WTC11 (cell line): ENCODE data around the gene GPR149. TPM values are rescaled to one million over a fixed set of nuclear protein-coding genes. Genes with fewer than 3 reads are reported as not detected.
A peak's percentile ranks its signal among the peaks of the same experiment; 100 is the strongest.
"Not testable (repeated sequence)": the region's sequence is repeated elsewhere in the genome, so short reads cannot be mapped to it uniquely, and the experiment has no call there.

Experiments
- ATAC-seq: fragments of 200-7000 bp; cut with Tn5 transposase; 2 replicates; pipeline ENCODE4 v1.10.0; 2021; ENCODE audit warnings: mild to moderate bottlenecking, moderate library complexity
- CTCF ChIA-PET: fragments of 300-600 bp; sonication (Branson Sonifier 250); formaldehyde crosslinking; loops from one replicate; lab custom pipeline; 2021; ENCODE audit warnings: antibody characterized with exemption; lab: Charles Lee
- POLR2A ChIA-PET: fragments of 350-600 bp; sonication (Branson Sonifier 250); formaldehyde crosslinking; loops from one replicate; lab custom pipeline; 2021; ENCODE audit warnings: antibody characterized with exemption; lab: Charles Lee
- DNase-seq: peaks from one replicate; pipeline ENCODE4 v3.0.0; 2021; ENCODE audit warnings: low spot score
- H3K27ac Mint-ChIP-seq: 2 replicates; pipeline ENCODE4 v1.8.0; 2021; ENCODE audit warnings: mixed read lengths
- H3K27me3 Mint-ChIP-seq: 2 replicates; pipeline ENCODE4 v1.8.0; 2021; ENCODE audit warnings: low read depth, mild to moderate bottlenecking, moderate library complexity, mixed read lengths
- H3K36me3 Mint-ChIP-seq: 2 replicates; pipeline ENCODE4 v1.8.0; 2021; ENCODE audit warnings: mixed read lengths
- H3K4me1 Mint-ChIP-seq: 2 replicates; pipeline ENCODE4 v1.8.0; 2022; ENCODE audit warnings: mixed read lengths
- H3K4me3 Mint-ChIP-seq: 2 replicates; pipeline ENCODE4 v1.8.0; 2021; ENCODE audit warnings: mild to moderate bottlenecking, moderate library complexity, mixed read lengths
- H3K9me3 Mint-ChIP-seq: 2 replicates; pipeline ENCODE4 v1.8.0; 2021; ENCODE audit warnings: mixed read lengths
- AR ChIP-seq: fragments of 250-450 bp; sonication (Bioruptor Pico); IDR thresholded peaks from 2 replicates; pipeline ENCODE4 v1.9.0; 2021; ENCODE audit warnings: mild to moderate bottlenecking
- CDX4 ChIP-seq: fragments of 250-450 bp; sonication (Bioruptor Pico); IDR thresholded peaks from 2 replicates; pipeline ENCODE4 v1.9.0; 2021; ENCODE audit warnings: moderate library complexity, mild to moderate bottlenecking, inconsistent platforms, borderline replicate concordance
- CREB1 ChIP-seq: sonication (generic); formaldehyde crosslinking; IDR thresholded peaks from 2 replicates; pipeline ENCODE4 v1.8.0; 2023; ENCODE audit warnings: mild to moderate bottlenecking, missing genetic modification reagents
- CREM ChIP-seq: sonication (generic); formaldehyde crosslinking; IDR thresholded peaks from 2 replicates; pipeline ENCODE4 v1.8.1; 2022; ENCODE audit warnings: mild to moderate bottlenecking, missing genetic modification reagents, moderate library complexity
- CTCF ChIP-seq: fragments of 200-600 bp; IDR thresholded peaks from 2 replicates; pipeline ENCODE4 v1.8.0; 2022; ENCODE audit warnings: antibody characterized with exemption
- E2F1 ChIP-seq: sonication (generic); formaldehyde crosslinking; IDR thresholded peaks from 2 replicates; pipeline ENCODE4 v1.8.0; 2022; ENCODE audit warnings: mild to moderate bottlenecking, missing genetic modification reagents
- ELF4 ChIP-seq: sonication (generic); formaldehyde crosslinking; IDR thresholded peaks from 2 replicates; pipeline ENCODE4 v1.8.1; 2022; ENCODE audit warnings: low read depth, mild to moderate bottlenecking, moderate library complexity, missing genetic modification reagents
- ERG ChIP-seq: fragments of 250-450 bp; sonication (Bioruptor Pico); IDR thresholded peaks from 2 replicates; pipeline ENCODE4 v1.8.0; 2021; ENCODE audit warnings: mild to moderate bottlenecking
- FOXJ3 ChIP-seq: sonication (generic); formaldehyde crosslinking; IDR thresholded peaks from 2 replicates; pipeline ENCODE4 v1.9.0; 2021; ENCODE audit warnings: missing genetic modification reagents, mild to moderate bottlenecking, borderline replicate concordance
- FOXK1 ChIP-seq: sonication (generic); formaldehyde crosslinking; IDR thresholded peaks from 2 replicates; pipeline ENCODE4 v1.8.0; 2022; ENCODE audit warnings: mild to moderate bottlenecking, moderate library complexity, missing genetic modification reagents
- GTF2I ChIP-seq: fragments of 250-450 bp; sonication (Bioruptor Pico); conservative IDR thresholded peaks from 2 replicates; pipeline ENCODE4 v1.4.0; 2021; ENCODE audit warnings: mild to moderate bottlenecking
- NFYB ChIP-seq: sonication (generic); formaldehyde crosslinking; conservative IDR thresholded peaks from 2 replicates; pipeline ENCODE4 v1.8.0; 2022; ENCODE audit warnings: low read depth, missing genetic modification reagents
- NR3C1 ChIP-seq: sonication (generic); formaldehyde crosslinking; conservative IDR thresholded peaks from 2 replicates; pipeline ENCODE4 v1.8.1; 2023; ENCODE audit warnings: low read depth, mild to moderate bottlenecking, missing genetic modification reagents
- RORB ChIP-seq: fragments of 250-450 bp; sonication (Bioruptor Pico); IDR thresholded peaks from 2 replicates; pipeline ENCODE4 v1.9.0; 2021; ENCODE audit warnings: mild to moderate bottlenecking
- TCF7 ChIP-seq: sonication (generic); formaldehyde crosslinking; IDR thresholded peaks from 2 replicates; pipeline ENCODE4 v1.8.0; 2022; ENCODE audit warnings: mild to moderate bottlenecking, low read depth, missing genetic modification reagents, moderate library complexity
- USF1 ChIP-seq: sonication (generic); formaldehyde crosslinking; IDR thresholded peaks from 2 replicates; pipeline ENCODE4 v1.8.0; 2022; ENCODE audit warnings: mild to moderate bottlenecking, missing genetic modification reagents
- ZBTB43 ChIP-seq: sonication (generic); formaldehyde crosslinking; IDR thresholded peaks from 2 replicates; pipeline ENCODE4 v1.8.1; 2023; ENCODE audit warnings: mild to moderate bottlenecking, missing genetic modification reagents
- ZMAT4 ChIP-seq: fragments of 250-450 bp; sonication (Bioruptor Pico); IDR thresholded peaks from 2 replicates; pipeline ENCODE4 v1.9.0; 2021; ENCODE audit warnings: mild to moderate bottlenecking
- ZNF121 ChIP-seq: sonication (generic); formaldehyde crosslinking; IDR thresholded peaks from 2 replicates; pipeline ENCODE4 v1.8.0; 2023; ENCODE audit warnings: missing genetic modification reagents
- ZNF263 ChIP-seq: sonication (generic); formaldehyde crosslinking; IDR thresholded peaks from 2 replicates; pipeline ENCODE4 v1.8.1; 2022; ENCODE audit warnings: low read depth, mild to moderate bottlenecking, moderate library complexity, missing genetic modification reagents
- ZNF281 ChIP-seq: sonication (generic); formaldehyde crosslinking; IDR thresholded peaks from 2 replicates; pipeline ENCODE4 v1.8.0; 2023; ENCODE audit warnings: mild to moderate bottlenecking, missing genetic modification reagents
- total RNA-seq: library from RNA; stranded (reverse); gene quantifications from 3 replicates; pipeline ENCODE4 v1.2.3, GENCODE V29; 2021

GPR149 gene
- total RNA-seq, 1 experiment from 2014 or later, result not detected

GRCh38 chr3:154458560-154458959 lies 28.6 kb upstream of the GPR149 start (continued):
- TF ChIP-seq NR3C1 (CRISPR knock-in tag), result no peak
- no peak for TF ChIP-seq ERG (CRISPR knock-in tag)
- no peak for TF ChIP-seq ELF4 (CRISPR knock-in tag)
- TF ChIP-seq AR (CRISPR knock-in tag), result no peak
- no peak for TF ChIP-seq NFYB (CRISPR knock-in tag)
- no peak for TF ChIP-seq E2F1 (CRISPR knock-in tag)
- no peak for TF ChIP-seq FOXJ3 (CRISPR knock-in tag)
- TF ChIP-seq ZNF263 (CRISPR knock-in tag), result no peak
- TF ChIP-seq CREB1 (CRISPR knock-in tag), result no peak

- ATAC-seq, H3K36me3 Mint-ChIP-seq, H3K27ac Mint-ChIP-seq, H3K9me3 Mint-ChIP-seq, H3K27me3 Mint-ChIP-seq, H3K4me3 Mint-ChIP-seq, POLR2A ChIA-PET: not testable (repeated sequence)
- CTCF ChIA-PET, result interaction anchor here (0.7 kb wide), 1 partner anchor 248 kb away, joined by 3 read pairs; no protein-coding TSS in a partner anchor
- H3K4me1 Mint-ChIP-seq, result peaks cover 12% of the 10 kb centered on the region
- DNase-seq, result peak; percentile 13
Measured at GRCh38 chr3:154439081-154439480, 9.1 kb upstream of the GPR149 start.

- no peaks in the 10 kb centered on the region for H3K9me3 Mint-ChIP-seq
- no peak overlapping the region for H3K4me3 Mint-ChIP-seq
- H3K27ac Mint-ChIP-seq, result no peak overlapping the region
- POLR2A ChIA-PET, result no interaction called here
- H3K4me1 Mint-ChIP-seq, result peaks cover 31% of the 10 kb centered on the region
- H3K27me3 Mint-ChIP-seq, result peaks cover 41% of the 10 kb centered on the region
- no peaks in the 10 kb centered on the region for H3K36me3 Mint-ChIP-seq
- DNase-seq, result no peak
- no peak for ATAC-seq
- CTCF ChIA-PET, result interaction anchor here (1.0 kb wide), 1 partner anchor 185 kb away, joined by 5 read pairs; no protein-coding TSS in a partner anchor
- TF ChIP-seq ZBTB43 (CRISPR knock-in tag), result no peak
- no peak for TF ChIP-seq RORB (CRISPR knock-in tag)
- no peak for TF ChIP-seq TCF7 (CRISPR knock-in tag)
- TF ChIP-seq ZNF121 (CRISPR knock-in tag), result no peak
- TF ChIP-seq ZMAT4 (CRISPR knock-in tag), result no peak
- no peak for TF ChIP-seq CTCF
- no peak for TF ChIP-seq GTF2I (CRISPR knock-in tag)
- TF ChIP-seq CDX4 (CRISPR knock-in tag), result no peak
- TF ChIP-seq FOXK1 (CRISPR knock-in tag), result no peak
- no peak for TF ChIP-seq ZNF281 (CRISPR knock-in tag)
- no peak for TF ChIP-seq USF1 (CRISPR knock-in tag)
- TF ChIP-seq CREM (CRISPR knock-in tag), result no peak
Measured at GRCh38 chr3:154431043-154431442, 1.1 kb upstream of the GPR149 start.
